ENCODE results near the gene SERTAD1. TPM values are rescaled to one million over a fixed set of nuclear protein-coding genes. Genes with fewer than 3 reads are reported as not detected.

SERTAD1 gene
- total and polyA plus RNA-seq, 2 of the 4 experiments (the other 2 are of a cell fraction), result 21.1 to 27.4 TPM

GRCh38 chr19:40431698-40432097 lies 5.9 kb upstream of the SERTAD1 start:
- H3K36me3 ChIP-seq (ENCODE audit: control insufficient read depth, insufficient read depth, low read length), result no peaks in the 10 kb centered on the region
- H2BK15ac ChIP-seq (ENCODE audit: low read depth, low read length), result no peak overlapping the region
- H2AFZ ChIP-seq (replicated peaks; ENCODE audit: low read length, poor library complexity), result no peak overlapping the region
- H2BK20ac ChIP-seq (ENCODE audit: low read depth, low read length), result no peak overlapping the region
- H3K9me3 ChIP-seq (ENCODE audit: control insufficient read depth, insufficient read depth, low read length), result no peaks in the 10 kb centered on the region
- H3K14ac ChIP-seq (replicated peaks; ENCODE audit: low read depth, low read length), result no peak overlapping the region
- POLR2A ChIA-PET (ENCODE audit: unreplicated experiment), result no interaction called here
- no peaks in the 10 kb centered on the region for H3K27me3 ChIP-seq (ENCODE audit: control insufficient read depth, insufficient read depth, low read length)
- BruUV-seq (replicated peaks), result no TSS peak
- no peak overlapping the region for H2AK9ac ChIP-seq (replicated peaks; ENCODE audit: low read depth, low read length, poor library complexity)
- no peak overlapping the region for H2BK120ac ChIP-seq (ENCODE audit: low read depth, low read length)
- ATAC-seq (ENCODE audit: low read depth) (no peak), DNase-seq (no peak)
- H3K79me1 ChIP-seq (ENCODE audit: low read depth in 1 of 2, low read length in 2 of 2), result peaks cover 6% of the 10 kb centered on the region in 2 experiments; a peak in 3 of 4 replicates
- no peak overlapping the region for H3K18ac ChIP-seq (ENCODE audit: low read depth, low read length)
- in situ Hi-C loops (cut with MboI; ENCODE audit: low sequenced_read_pairs), result no loop called here
- no peak overlapping the region for H3K56ac ChIP-seq (ENCODE audit: extremely low read depth, insufficient read depth, low read length)
- H2BK5ac ChIP-seq (ENCODE audit: low read depth, low read length, poor library complexity, severe bottlenecking), result no peak overlapping the region
- H3K9ac ChIP-seq (ENCODE audit: low read depth, low read length), result no peak overlapping the region
- H3K4ac ChIP-seq (ENCODE audit: low read depth, low read length), result no peak overlapping the region
- no peak overlapping the region for H3K4me2 ChIP-seq (ENCODE audit: low read depth, low read length)
- H3K27ac ChIP-seq (ENCODE audit: insufficient read depth, low read length), result no peak overlapping the region
- no peak overlapping the region for H3K4me3 ChIP-seq (ENCODE audit: insufficient read depth, low read depth, low read length)
- TF ChIP-seq, protein P1, sequence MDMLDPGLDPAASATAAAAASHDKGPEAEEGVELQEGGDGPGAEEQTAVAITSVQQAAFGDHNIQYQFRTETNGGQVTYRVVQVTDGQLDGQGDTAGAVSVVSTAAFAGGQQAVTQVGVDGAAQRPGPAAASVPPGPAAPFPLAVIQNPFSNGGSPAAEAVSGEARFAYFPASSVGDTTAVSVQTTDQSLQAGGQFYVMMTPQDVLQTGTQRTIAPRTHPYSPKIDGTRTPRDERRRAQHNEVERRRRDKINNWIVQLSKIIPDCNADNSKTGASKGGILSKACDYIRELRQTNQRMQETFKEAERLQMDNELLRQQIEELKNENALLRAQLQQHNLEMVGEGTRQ (IDR thresholded peaks at IDR 0.05; ENCODE audit: low read depth, low read length), result no peak
- TF ChIP-seq POLR2A (IDR thresholded peaks at IDR 0.05; ENCODE audit: low read depth, low read length) (no peak), MXI1 (IDR thresholded peaks at IDR 0.05; ENCODE audit: borderline replicate concordance, low read depth, low read length) (no peak), MAFK (IDR thresholded peaks at IDR 0.05; ENCODE audit: low read depth, low read length) (no peak), SMC3 (IDR thresholded peaks at IDR 0.05; ENCODE audit: low read depth, low read length) (no peak), ELK1 (IDR thresholded peaks at IDR 0.05; ENCODE audit: borderline replicate concordance, low read depth, low read length) (no peak), RCOR1 (IDR thresholded peaks at IDR 0.05; ENCODE audit: insufficient replicate concordance, low read length) (no peak), RFX5 (IDR thresholded peaks at IDR 0.05; ENCODE audit: low read depth, low read length) (no peak), BHLHE40 (IDR thresholded peaks at IDR 0.05; ENCODE audit: low read depth, low read length) (no peak), CTCF (conservative IDR thresholded peaks at IDR 0.05; ENCODE audit: low read depth, low read length) (no peak), MAZ (IDR thresholded peaks at IDR 0.05; ENCODE audit: borderline replicate concordance, low read depth, low read length) (no peak), CEBPB (IDR thresholded peaks at IDR 0.05; ENCODE audit: low read depth, low read length) (no peak), FOS (IDR thresholded peaks at IDR 0.05; ENCODE audit: low read depth, low read length) (no peak), RAD21 (IDR thresholded peaks at IDR 0.05; ENCODE audit: low read length) (no peak)
- H3K23ac ChIP-seq (ENCODE audit: low read depth, low read length), result no peak overlapping the region
- peaks cover 11% of the 10 kb centered on the region for H3K4me1 ChIP-seq (ENCODE audit: control insufficient read depth, insufficient read depth, low read length)
- H2AK5ac ChIP-seq (ENCODE audit: low read depth, low read length), result no peak overlapping the region
- H4K8ac ChIP-seq (ENCODE audit: low read depth in 2 of 2, low read length in 2 of 2), result no peak overlapping the region
- no peaks in the 10 kb centered on the region for H4K20me1 ChIP-seq (ENCODE audit: insufficient read depth, low read length)
- CTCF ChIA-PET, result interaction anchor here (0.5 kb wide), 1 partner anchor 245 kb away, joined by 3 read pairs; no protein-coding TSS in a partner anchor
- no peak overlapping the region for H4K91ac ChIP-seq (ENCODE audit: insufficient read depth, low read depth, low read length)
- intact Hi-C loops (cut with micrococcal nuclease), result no loop called here
- H4K5ac ChIP-seq (ENCODE audit: low read depth, low read length), result no peak overlapping the region
- dilution Hi-C loops (cut with HindIII; ENCODE audit: low sequenced_read_pairs, unreplicated experiment), result no loop called here
- no CpG with 5 or more reads among the region's 3 CpGs for WGBS, 2 experiments (ENCODE audit: extremely low coverage in 2 of 2, insufficient read length in 1 of 2)
- no peaks in the 10 kb centered on the region for H3K9me1 ChIP-seq (ENCODE audit: insufficient read depth, low read length)

Data from IMR-90 (cell line).